Activated T-cell treated with anti-CD3 and anti-CD28 coated beads, Interleukin-2, amount 50 U/mL, for 72 hours (primary cell): ENCODE data around the gene RPS6KA4. TPM values are rescaled to one million over a fixed set of nuclear protein-coding genes. Genes with fewer than 3 reads are reported as not detected.

Experiments used
- ATAC-seq, 2 donors: fragments of 150-1000 bp; cut with Tn5 transposase; replicated peaks in 1 of 2; 2 replicates each; pipeline ENCODE4 v1.10.0; 2021; ENCODE audit warnings: moderate library complexity in 2 of 2, mild to moderate bottlenecking in 1 of 2
- DNase-seq, 2 donors: peaks; one replicate each; pipeline ENCODE4 v3.0.0; 2021 to 2022; ENCODE audit warnings: mixed read lengths in 1 of 2
- H3K27ac Mint-ChIP-seq: one replicate; pipeline ENCODE4 v1.8.0; 2022; ENCODE audit warnings: mild to moderate bottlenecking, moderate library complexity, mixed read lengths
- H3K27me3 Mint-ChIP-seq: one replicate; pipeline ENCODE4 v1.8.0; 2022; ENCODE audit warnings: low read depth, mixed read lengths
- H3K36me3 Mint-ChIP-seq, 2 donors: one replicate each; pipeline ENCODE4 v1.8.0; 2022; ENCODE audit warnings: mixed read lengths in 2 of 2, mild to moderate bottlenecking in 1 of 2; ENCODE audit not compliant: insufficient read depth in 2 of 2
- H3K4me1 Mint-ChIP-seq: one replicate; pipeline ENCODE4 v1.8.0; 2022; ENCODE audit warnings: low read depth, mixed read lengths
- H3K4me3 Mint-ChIP-seq, 2 donors: one replicate each; pipeline ENCODE4 v1.8.0; 2022; ENCODE audit warnings: mild to moderate bottlenecking in 2 of 2, mixed read lengths in 2 of 2, moderate library complexity in 2 of 2
- H3K9me3 Mint-ChIP-seq, 2 donors: one replicate each; pipeline ENCODE4 v1.8.0; 2022; ENCODE audit warnings: mixed read lengths in 2 of 2
- total RNA-seq, 2 donors: library from RNA; stranded (reverse); gene quantifications; one replicate each; pipeline ENCODE4 v1.2.3, GENCODE V29; 2022

Gene RPS6KA4
- total RNA-seq, 2 donors from 2014 or later: 16.6 to 18.4 TPM

- Mint-ChIP-seq H3K27me3 (no peaks in the 10 kb centered on the region), H3K36me3 (peaks cover 0 to 5% of the 10 kb centered on the region in 2 donors), H3K9me3 (no peaks in the 10 kb centered on the region), H3K27ac (no peak overlapping the region), H3K4me1 (peaks cover 30% of the 10 kb centered on the region), H3K4me3 (no peak overlapping the region)
- no peak for ATAC-seq
- DNase-seq: no peak
Observed at GRCh38 chr11:64333556-64333955, 25.4 kb upstream of the RPS6KA4 start.

- Mint-ChIP-seq H3K27me3 (no peaks in the 10 kb centered on the region), H3K4me3 (peak overlapping the region; percentile 17 to 42), H3K4me1 (peaks cover 44% of the 10 kb centered on the region), H3K27ac (peak overlapping the region; percentile 68), H3K36me3 (peaks cover 0 to 9% of the 10 kb centered on the region in 2 donors), H3K9me3 (no peaks in the 10 kb centered on the region)
- DNase-seq (peak; percentile 62 to 76), ATAC-seq (peak; percentile 73 to 75)
Observed at GRCh38 chr11:64334764-64335735, 23.9 kb upstream of the RPS6KA4 start.

- ATAC-seq (no peak), DNase-seq (no peak)
- Mint-ChIP-seq H3K36me3 (peaks cover 0 to 12% of the 10 kb centered on the region in 2 donors), H3K27ac (peak overlapping the region; percentile 48), H3K4me3 (peak overlapping the region in 1 of 2 donors; percentile 87), H3K4me1 (peaks cover 56% of the 10 kb centered on the region), H3K27me3 (no peaks in the 10 kb centered on the region), H3K9me3 (no peaks in the 10 kb centered on the region)
Observed at GRCh38 chr11:64337538-64338249, 21.3 kb upstream of the RPS6KA4 start.

- no peaks in the 10 kb centered on the region for H3K9me3 Mint-ChIP-seq
- H3K36me3 Mint-ChIP-seq: peaks cover 0 to 12% of the 10 kb centered on the region in 2 donors
- ATAC-seq (no peak), DNase-seq (no peak)
- no peaks in the 10 kb centered on the region for H3K27me3 Mint-ChIP-seq
- H3K4me1 Mint-ChIP-seq: peaks cover 60% of the 10 kb centered on the region
- H3K4me3 Mint-ChIP-seq: peak overlapping the region; percentile 87 to 96
- peak overlapping the region; percentile 82 for H3K27ac Mint-ChIP-seq
Observed at GRCh38 chr11:64338716-64339115, 20.2 kb upstream of the RPS6KA4 start.

GRCh38 chr11:64339286-64339685 is 19.7 kb upstream of the RPS6KA4 start:
- H3K27me3 Mint-ChIP-seq: no peaks in the 10 kb centered on the region
- H3K9me3 Mint-ChIP-seq: no peaks in the 10 kb centered on the region
- peak overlapping the region; percentile 82 for H3K27ac Mint-ChIP-seq
- ATAC-seq (no peak), DNase-seq (no peak)
- peaks cover 60% of the 10 kb centered on the region for H3K4me1 Mint-ChIP-seq
- peaks cover 0 to 12% of the 10 kb centered on the region in 2 donors for H3K36me3 Mint-ChIP-seq
- H3K4me3 Mint-ChIP-seq: peak overlapping the region; percentile 87 to 96

- ATAC-seq: peak; percentile 78 to 83
- Mint-ChIP-seq H3K27me3 (no peaks in the 10 kb centered on the region), H3K36me3 (peaks cover 0 to 13% of the 10 kb centered on the region in 2 donors), H3K27ac (peak within 1 kb of the TSS; percentile 97), H3K4me3 (peak within 1 kb of the TSS; percentile 87 to 96), H3K4me1 (peaks cover 58% of the 10 kb centered on the region), H3K9me3 (no peaks in the 10 kb centered on the region)
- peak; percentile 89 for DNase-seq
Observed at GRCh38 chr11:64339754-64340408, 19.1 kb upstream of the RPS6KA4 start, which contains the start of gene CCDC88B. TSS of gene CCDC88B (plus strand) at chr11:64340204. CDS start at chr11:64340267, 63 bp downstream.

- Mint-ChIP-seq H3K9me3 (no peaks in the 10 kb centered on the region), H3K4me3 (peak overlapping the region; percentile 87 to 96), H3K27me3 (no peaks in the 10 kb centered on the region), H3K27ac (peak overlapping the region; percentile 97), H3K4me1 (peaks cover 58% of the 10 kb centered on the region), H3K36me3 (peaks cover under 1 to 17% of the 10 kb centered on the region in 2 donors)
- ATAC-seq: peak; percentile 55 to 56
- DNase-seq: peak; percentile 86 to 87
Observed at GRCh38 chr11:64340671-64341335, 18.2 kb upstream of the RPS6KA4 start.

GRCh38 chr11:64341429-64341828 is 17.5 kb upstream of the RPS6KA4 start:
- Mint-ChIP-seq H3K9me3 (no peaks in the 10 kb centered on the region), H3K27ac (no peak overlapping the region), H3K27me3 (no peaks in the 10 kb centered on the region), H3K4me3 (peak overlapping the region; percentile 87 to 96), H3K36me3 (peaks cover 2 to 17% of the 10 kb centered on the region in 2 donors), H3K4me1 (peaks cover 58% of the 10 kb centered on the region)
- ATAC-seq: no peak
- DNase-seq: no peak

GRCh38 chr11:64341851-64342791 is 16.8 kb upstream of the RPS6KA4 start:
- ATAC-seq: peak; percentile 81 to 87
- Mint-ChIP-seq H3K27ac (no peak overlapping the region), H3K4me1 (peaks cover 58% of the 10 kb centered on the region), H3K4me3 (peak overlapping the region; percentile 30 to 96), H3K36me3 (peaks cover 2 to 17% of the 10 kb centered on the region in 2 donors), H3K27me3 (no peaks in the 10 kb centered on the region), H3K9me3 (no peaks in the 10 kb centered on the region)
- DNase-seq: peak; percentile 95 to 96

- Mint-ChIP-seq H3K9me3 (no peaks in the 10 kb centered on the region), H3K27ac (no peak overlapping the region), H3K4me1 (peaks cover 54% of the 10 kb centered on the region), H3K36me3 (peaks cover 4 to 15% of the 10 kb centered on the region in 2 donors), H3K4me3 (peak overlapping the region; percentile 1 to 96), H3K27me3 (no peaks in the 10 kb centered on the region)
- ATAC-seq (no peak), DNase-seq (no peak)
Observed at GRCh38 chr11:64342869-64343745, 15.9 kb upstream of the RPS6KA4 start.
